GM18861 (cell line): Measurements from ENCODE around the gene PFDN4.
A peak's percentile ranks its signal among the peaks of the same experiment; 100 is the strongest.
"Not testable (repeated sequence)": the region's sequence is repeated elsewhere in the genome, so short reads cannot be mapped to it uniquely, and the experiment has no call there.

ENCODE experiments used
- ATAC-seq: cut with Tn5 transposase; IDR thresholded peaks from one replicate; pipeline ENCODE4 v1.9.1; 2021; ENCODE audit not compliant: unreplicated experiment

The PFDN4 gene

DNA sequence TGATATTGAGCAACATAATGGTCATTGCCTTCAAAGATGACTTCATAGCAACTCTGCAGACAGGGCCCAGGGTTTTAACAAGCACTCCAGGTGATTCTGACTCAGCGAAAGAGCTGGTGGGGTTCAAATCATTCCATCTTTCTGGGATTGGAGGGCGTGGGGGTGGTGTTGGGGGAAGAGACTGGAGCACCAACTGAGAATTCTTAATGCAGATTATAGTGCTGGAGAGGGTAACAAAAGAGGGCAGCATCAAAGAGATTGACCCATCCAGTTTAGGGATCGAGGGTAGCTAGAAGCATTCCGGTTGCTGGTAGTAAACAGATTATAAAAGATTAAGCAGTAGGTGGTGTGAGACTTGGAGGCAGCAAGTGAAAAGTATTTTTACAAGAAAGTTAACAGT is 15.9 kb downstream of the PFDN4 start:
- no peak for ATAC-seq

DNA sequence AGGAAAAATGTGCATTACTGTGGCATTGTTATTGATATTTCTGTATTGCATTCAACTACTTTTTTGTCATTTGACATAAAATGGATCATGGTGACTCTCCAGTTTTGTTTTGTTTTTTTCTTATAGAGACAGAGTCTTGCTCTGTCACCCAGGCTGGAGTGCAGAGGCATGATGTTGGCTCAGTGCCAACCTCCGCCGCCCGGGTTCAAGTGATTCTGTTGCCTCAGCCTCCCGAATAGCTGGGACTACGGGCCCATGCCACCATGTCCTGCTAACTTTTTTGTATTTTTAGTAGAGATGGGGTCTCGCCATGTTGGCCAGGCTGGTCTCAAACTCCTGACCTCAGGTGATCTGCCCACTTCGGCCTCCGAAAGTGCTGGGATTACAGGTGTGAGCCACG is 16.8 kb downstream of the PFDN4 start:
- ATAC-seq = not testable (repeated sequence)

DNA sequence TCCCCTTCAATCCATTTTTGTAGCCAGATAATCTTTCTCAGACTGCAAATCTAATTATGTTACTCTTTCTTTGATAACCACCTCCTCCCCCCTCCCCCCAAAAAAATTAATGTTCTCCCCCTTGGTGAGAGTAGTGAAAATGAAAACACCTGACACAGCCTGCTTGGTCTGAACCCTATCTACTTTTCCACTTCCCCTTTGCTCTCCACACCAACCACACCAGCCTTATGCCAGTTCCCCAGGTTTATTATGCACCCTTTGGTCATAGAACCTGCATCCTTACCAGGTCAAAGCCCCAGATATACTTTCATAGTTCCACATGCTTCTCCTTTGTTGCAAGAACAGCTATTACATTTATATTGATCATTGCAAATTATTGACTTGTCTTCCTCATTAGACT is 19.4 kb downstream of the PFDN4 start:
- peak; percentile 93 for ATAC-seq

DNA sequence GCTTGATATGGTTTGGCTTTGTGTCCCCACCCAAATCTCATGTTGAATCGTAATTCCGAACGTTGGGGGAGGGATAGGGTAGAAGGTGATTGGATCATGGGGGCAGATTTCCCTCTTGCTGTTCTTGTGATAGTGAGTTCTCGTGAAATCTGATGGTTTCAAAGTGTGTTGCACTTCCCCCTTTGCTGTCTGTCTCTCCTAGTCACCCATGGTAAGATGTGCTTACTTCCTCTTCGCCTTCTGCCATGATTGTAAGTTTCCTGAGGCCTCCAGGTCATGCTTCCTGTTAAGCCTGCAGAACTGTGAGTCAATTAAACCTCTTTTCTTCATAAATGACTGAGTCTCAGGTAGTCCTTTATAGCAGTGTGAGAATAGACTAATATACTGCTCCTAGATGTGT is 19.9 kb downstream of the PFDN4 start:
- no peak for ATAC-seq

DNA sequence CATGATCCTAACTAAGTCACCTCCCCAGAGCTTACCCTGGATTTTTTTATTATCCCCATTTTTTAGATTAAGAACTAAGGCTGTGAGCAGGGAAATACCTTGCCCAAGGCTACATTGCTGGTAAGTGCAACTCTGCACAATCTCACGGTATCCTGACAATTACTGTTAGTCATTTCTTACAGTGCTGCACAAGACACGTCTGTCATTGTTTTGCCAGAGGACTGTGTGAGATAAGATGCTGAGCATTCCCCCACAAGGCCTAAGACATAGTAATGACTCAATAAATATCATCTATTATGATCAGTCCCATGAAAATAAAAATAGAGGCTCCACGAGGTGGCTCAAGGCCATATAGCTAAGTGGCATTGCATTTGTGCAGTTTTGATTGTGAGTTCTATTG is 21.0 kb downstream of the PFDN4 start:
- no peak for ATAC-seq

DNA sequence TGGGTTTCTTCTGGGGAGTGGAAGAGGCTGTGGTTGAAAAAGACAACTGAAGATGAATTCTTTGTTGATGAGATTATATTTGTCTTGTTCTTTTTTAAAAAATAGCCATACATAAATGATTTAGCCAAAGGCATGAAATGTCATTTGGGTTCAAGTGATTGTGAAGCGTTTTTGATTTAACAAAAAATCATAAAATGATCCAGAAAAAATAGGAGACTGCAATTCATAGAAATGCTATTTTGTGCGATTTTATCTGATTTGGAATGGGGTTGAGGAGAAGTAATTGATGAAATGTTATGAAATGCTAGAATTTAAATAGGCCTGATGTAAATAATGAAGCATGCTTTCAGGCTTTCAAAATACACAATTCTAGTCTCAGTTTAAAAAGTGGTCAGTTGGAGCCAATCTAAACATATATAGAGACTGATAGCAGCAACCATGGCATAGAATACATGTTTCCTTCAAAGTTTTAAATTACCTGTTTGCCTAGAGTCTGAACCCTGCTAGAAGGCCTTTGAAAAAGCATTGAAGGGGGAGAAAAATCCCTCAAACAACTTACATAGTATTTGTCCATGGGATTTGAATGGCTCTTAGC is 21.8 kb downstream of the PFDN4 start:
- no peak for ATAC-seq

DNA sequence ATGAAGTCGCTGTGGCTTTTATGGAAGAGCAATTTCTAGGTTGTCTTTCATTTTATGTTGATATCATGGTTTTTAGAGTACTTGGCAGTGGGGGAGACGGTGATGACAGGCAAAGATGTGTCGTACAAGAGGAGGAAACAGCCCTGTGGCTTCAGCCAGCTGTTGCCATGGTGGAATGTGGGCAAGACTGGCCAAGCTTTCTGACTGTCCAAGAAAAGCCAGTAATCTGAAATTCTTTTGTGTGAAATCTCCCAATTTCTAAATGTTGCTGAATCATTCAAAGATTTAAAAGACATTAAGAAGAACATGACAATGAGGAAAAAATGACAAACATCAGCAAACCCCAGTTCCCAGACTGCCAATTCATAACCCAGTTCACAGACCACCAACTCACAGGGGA is 23.1 kb downstream of the PFDN4 start:
- ATAC-seq = no peak

DNA sequence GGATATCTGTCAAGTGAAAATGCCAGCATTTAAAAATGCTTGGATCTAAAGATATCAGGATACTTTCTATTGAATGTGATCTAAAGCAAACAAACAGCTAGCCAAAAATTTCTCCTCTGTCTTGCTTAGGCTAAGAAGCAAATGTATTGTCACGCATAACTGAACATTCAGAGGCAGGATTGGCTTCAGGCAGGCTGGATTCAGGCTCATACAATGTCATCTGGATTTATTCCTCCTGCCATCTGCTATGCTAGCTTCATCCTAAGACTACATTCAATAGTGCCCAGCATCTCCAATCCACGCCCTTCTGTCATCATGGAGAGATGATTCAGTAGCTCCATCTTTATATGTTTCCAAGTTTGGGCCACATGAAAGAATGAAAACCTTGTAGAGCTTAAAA is 27.1 kb downstream of the PFDN4 start:
- ATAC-seq = no peak

DNA sequence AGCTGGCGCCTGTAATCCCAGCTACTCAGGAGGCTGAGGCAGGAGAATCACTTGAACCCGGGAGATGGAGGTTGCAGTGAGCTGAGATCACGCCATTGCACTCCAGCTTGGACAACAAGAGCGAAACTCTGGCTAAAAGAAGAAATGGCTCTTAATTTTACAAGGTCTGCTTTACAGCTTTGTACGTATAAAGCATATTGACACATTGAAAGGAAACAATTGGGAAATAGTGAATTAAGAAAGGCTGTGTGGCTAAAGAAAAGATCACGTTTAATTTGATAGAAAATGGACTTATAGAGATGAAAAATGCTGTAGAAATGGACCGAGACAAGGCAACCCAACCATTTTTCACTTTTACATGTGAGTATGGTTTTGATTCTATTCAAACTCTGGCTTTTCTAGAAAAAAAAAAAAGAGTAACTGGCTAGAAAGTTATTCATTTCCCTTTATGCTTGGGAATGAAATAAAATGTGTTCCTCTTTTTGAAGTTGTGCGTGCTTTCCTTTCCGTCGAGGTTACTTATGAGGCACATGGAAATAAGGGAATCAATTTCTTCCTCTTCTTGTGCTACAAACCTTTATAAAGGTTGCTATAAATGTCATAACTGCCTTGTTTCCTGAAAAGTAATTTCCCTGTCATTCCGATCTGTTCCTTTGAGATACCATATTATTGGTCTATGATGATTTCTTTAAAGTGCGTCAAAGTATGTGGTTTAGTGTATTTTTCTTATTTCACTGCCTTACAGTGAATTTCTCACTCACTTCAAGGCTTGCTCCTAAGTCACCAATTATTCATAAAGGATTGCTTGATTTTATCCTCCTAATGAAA is 29.4 kb downstream of the PFDN4 start:
- no peak for ATAC-seq

DNA sequence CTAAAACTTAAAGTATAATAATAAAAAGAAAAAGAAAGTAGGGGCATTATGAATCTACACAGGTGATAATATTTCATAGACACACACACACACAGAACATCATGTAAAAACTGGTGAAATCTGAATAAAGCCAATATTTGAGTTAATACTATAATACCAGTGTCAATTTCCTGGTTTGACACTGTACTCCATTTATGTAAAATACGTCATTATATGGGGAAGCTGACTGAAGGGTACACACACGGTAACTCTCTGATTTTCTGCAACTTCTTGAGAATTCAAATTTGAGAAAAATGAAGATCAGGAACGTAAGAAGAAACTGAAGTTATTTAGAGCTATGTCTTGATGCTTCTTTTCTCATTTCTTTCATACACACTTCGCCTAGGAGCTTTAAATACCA is 36.2 kb downstream of the PFDN4 start:
- ATAC-seq = no peak

DNA sequence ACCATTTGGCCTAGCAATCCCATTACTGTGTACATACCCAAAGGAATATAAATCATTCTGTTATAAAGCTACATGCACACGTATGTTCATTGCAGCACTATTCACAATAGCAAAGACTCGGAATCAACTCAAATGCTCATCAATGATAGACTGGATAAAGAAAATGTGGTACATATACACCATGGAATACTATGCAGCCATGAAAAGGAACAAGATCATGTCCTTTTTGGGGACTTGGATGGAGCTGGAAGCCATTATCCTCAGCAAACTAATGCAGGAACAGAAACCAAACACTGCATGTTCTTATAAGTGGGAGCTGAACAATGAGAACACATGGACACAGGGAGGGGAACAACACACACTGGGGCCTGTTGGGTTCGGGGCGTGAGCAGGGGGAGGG is 40.8 kb downstream of the PFDN4 start:
- not testable (repeated sequence) for ATAC-seq

DNA sequence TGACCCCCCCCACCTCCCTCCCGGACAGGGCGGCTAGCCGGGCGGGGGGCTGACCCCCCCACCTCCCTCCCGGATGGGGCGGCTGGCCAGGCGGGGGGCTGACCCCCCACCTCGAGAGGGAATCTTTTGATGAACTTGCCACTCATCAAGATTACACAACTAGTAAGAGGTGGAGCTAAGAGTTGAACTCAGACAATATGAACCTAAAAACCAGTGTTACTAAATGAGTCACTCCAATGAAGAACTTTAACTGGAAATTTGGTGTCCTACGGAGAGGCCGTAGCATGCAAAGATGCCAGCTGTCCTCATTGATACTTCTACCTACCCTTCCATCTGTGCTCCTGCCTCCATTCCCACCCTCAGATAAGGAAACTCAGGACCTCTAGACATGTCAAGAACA is 42.8 kb downstream of the PFDN4 start:
- ATAC-seq = no peak

DNA sequence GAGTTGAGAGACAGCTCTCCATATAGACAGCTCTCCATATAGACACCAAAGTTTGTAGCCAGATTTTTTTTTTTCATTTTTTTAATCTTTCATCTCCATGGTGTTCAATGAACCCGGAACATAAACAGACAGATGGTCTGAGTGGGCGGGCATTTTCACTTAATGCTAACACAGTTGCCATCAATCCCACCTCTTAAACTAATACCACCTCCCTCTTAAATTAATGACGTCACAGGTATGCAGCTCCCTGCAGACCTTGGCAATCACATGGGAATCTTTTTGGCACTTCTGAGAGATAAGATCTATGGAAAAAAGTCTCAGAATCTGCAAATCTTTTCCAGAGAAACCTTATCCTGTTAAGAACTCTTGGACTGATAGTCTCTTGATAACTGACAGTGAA is 43.2 kb downstream of the PFDN4 start:
- ATAC-seq = no peak

DNA sequence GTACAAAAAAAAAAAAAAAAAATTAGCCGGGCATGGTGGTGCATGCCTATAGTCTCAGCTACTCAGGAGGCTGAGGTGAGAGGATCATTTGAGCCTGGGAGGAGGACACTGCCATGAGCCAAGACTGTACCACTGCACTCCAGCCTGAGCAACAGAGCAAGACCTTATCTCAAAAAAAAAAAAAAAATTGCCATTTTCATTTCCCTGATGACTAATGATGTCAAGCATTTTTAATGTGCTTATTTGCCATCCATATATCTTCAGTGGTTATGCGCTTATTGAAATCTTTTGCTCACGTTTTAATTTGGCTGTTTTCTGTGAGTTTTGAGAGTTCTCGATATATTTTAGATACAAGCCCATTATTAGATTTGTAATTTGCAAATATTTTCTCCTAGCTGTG is 46.7 kb downstream of the PFDN4 start:
- ATAC-seq = no peak

DNA sequence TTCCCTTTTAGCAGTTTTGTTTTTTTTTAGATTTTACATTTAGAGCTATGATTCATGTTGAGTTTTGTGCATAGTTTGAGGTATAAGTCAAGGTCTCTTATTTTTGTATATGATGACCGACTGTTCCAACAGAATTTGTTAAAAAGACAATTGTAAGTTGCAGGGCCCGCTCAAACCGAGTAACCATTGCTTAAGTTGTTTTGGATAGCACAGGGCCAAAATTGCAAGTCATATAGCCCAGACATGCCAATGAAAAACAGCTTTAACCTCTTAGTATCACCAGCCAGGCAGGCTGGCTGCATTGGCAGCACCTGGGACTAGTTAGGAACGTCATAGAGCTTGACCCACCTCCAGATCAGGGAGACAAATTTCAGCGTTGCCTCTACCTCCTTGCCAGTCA is 47.3 kb downstream of the PFDN4 start:
- no peak for ATAC-seq

DNA sequence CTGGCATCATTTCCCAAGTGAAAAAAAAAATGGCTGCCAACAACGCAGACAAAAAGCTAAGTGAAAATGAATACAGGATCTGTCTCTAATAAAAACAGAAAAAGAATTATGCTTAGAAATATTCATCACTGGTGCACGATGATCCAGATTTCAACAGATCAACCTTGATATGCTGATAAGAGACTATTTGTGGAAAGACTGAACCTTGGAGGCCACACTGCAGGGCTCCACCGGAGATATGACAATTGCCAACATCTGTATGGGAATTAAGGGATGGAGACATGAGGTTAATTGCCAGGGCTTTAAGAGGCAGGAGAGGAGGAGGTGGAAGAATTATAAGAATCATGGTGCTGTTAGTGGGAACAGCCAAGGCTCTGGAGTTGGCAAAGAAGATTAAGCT is 48.3 kb downstream of the PFDN4 start:
- no peak for ATAC-seq

DNA sequence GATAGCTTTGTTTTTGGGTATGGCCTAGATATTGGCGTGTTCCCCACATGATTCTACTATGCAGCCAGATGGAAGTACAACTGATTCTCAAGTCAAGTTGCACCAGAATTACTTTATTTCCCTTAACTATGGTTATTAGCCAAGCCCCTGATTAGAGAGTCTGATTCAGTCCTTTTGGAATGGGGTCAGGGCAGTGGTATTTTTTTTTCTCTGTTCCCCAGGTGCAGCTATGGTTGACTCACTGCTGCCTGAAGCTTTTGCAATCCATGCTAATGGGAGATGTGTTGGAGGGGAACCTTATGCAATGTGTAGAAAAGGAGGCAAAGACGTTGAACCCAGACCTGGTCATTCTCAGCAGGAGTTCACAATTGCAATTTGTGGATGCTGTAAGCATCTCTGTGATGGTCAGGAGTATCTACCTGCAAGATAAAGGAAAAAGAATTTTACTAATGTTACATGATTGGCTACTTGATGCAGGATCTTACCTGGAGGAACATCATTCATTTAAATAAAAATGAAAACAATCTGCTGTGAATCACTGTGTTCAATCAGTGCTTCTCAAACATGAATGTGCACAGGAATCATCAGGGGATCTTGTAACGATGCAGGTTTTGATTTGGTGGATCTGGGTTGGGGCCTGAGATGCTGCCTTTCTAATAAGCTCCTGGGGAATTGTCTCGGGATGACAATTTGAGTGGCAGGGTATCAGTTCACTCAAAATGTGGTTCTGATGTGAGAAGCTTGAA is 49.4 kb downstream of the PFDN4 start:
- ATAC-seq = no peak

DNA sequence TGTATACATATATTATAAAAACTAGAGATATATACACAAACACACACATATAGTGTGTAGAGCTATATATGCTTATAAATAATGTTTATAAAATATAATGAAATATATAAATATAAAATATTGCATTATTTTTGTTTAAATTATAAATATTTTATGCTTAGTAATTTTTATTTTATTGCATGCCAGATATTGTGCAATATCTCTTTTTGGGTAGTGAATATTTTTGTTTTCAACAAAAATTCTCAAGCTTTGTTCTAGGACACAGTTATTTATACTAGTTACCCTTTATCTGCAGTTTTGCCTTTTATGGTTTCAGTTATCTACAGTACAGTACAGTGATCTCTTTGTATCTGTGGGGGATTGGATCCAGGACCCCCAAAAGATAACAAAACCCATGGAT is 52.2 kb downstream of the PFDN4 start:
- no peak for ATAC-seq

DNA sequence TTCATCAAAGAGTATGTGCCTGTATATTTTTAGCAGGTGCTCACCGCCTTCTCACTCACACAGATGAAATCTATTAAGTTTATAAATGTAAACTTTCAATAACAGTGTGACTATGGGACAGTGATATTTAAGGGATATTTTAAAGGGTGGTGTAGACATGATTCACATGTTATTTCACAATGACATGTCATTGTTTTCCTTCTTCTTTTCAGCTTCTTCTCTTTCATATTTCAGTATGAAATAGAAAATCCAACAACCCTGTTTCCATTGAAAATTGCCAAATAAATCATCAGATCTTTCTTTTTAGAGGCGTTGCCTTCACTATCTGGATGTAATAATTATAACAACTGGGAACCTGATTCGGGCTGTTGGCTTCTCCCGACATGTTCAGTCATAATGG is 54.8 kb downstream of the PFDN4 start:
- ATAC-seq = no peak

DNA sequence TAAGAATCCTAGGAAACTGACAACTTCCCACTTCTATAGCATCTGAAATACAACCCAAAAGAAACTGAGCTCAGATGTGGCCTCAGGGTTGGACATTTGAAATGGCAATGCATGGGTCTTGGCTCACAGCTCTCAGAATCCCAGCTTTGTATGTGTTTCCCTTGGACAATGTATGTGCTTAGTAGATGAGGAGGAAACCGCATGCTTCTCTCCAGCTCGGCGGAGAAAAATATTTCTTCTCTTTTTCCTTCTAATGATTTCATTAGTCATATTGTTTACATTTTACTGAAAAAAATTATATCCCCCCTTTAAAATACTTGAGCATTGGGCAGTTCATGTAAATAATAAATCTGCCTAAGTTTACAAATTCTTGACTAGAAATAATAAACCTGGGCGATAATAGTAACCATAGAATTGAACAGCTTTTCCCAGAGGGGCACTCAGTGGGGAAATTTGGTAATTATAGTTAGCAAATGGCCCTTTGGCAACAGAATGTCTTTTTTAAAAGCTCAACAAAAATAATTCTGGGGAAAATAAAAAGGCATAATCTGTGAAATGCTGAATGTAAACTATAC is 55.3 kb downstream of the PFDN4 start:
- ATAC-seq = no peak

DNA sequence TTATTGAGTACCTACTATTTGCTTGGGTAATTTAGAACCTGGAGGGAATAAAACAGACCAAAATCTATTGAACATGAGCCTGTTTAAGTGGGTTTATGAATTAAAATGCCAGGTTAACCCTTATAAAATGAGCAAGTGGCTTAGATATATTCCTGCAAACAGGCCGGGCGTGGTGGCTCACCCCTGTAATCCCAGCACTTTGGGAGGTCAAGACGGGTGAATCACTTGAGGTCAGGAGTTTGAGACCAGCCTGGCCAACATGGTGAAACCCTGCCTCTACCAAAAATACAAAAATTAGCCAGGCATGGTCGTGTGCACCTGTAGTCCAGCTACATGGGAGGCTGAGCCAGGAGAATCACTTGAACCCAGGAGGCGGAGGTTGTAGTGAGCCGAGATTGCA is 57.9 kb downstream of the PFDN4 start:
- not testable (repeated sequence) for ATAC-seq

DNA sequence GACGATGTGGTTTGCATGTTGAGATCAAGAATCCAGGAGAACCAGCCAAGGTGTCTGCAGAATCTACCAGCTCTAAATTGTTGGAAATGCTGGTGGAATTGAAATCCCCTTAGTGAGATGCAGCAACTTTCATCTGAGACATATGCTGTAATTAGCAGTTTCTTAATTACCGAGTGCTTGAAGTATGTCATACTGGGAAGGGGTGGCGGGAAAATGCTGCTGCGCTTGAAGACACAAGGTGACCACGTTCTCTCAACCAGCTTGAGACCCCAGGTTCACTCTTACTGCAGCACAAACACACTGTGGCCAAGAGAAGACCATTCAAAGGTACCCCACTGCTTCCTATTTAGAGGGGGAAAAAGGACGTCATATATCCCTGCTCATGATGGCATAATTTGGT is 59.0 kb downstream of the PFDN4 start:
- ATAC-seq = no peak
